Measurements from ENCODE around the gene SEMA5B.

SEMA5B gene

DNA sequence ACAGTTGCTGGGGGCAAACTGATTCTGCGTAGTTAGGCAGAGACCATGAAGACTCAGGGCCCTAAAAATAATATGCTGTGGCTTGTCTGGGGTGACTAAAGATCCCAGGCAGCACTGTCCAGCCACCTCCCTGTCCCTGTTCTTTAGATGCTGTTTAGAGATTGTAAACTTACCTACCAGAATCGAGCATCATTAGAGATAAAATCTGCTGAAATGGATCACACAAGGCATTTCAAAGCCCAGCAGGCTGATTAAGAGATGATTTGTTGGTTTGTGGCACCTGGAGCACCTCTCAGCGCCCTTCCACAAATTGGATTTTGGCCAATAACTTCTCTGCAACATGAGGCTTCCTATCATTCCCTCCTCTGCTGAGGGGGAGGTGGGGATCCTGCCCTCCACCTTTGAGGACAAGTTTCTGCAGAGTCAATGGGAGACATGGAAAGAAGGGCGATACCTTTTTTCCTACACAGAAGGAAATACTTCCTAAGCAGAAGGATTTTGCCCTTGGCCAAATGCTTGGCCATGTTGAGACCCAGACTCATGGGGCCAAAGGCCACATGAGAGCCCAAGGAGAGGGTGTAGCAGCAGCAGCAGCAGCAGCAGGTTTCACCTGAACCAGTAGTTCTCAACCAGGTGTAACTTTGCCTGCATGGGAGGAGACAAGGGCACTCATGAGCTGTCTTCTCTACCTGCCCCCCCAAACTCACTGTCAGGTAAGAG, 37.5 kb downstream of the SEMA5B start:
- peak overlapping the region; percentile 48; the same call in 1 of the 2 replicates for H3K4me2 ChIP-seq
- no peak overlapping the region for H3K27ac ChIP-seq
- H3K27me3 ChIP-seq: no peaks in the 10 kb centered on the region
- H3K4me1 ChIP-seq: peaks cover 81% of the 10 kb centered on the region
- no peaks in the 10 kb centered on the region for H3K9me3 ChIP-seq
- H3K9ac ChIP-seq: no peak overlapping the region
- H3K36me3 ChIP-seq: no peaks in the 10 kb centered on the region
- H4K20me1 ChIP-seq: no peaks in the 10 kb centered on the region
- no peak overlapping the region for H3K4me3 ChIP-seq
- no peak for TF ChIP-seq Cebpa-rat (IDR thresholded peaks at IDR 0.05)

DNA sequence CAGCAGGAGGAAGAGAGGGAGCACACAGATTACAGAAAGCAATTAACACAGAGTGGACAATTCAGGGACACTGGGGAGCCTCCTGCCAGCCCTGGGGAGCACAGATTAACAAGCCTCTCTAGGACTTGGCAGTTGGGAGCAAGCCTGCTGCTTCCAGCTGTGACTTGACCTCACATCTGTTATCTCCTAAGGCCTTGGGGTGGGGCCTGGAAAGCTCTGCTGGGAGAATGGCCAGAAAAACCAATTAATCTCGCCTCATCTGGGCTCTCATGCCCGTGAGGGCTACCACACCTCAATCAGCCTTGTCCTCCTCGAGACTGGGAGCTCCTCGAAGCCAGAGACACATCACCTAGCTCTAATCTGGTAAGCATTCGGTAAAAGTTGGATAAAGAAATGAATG, 39.1 kb downstream of the SEMA5B start:
- no peak for TF ChIP-seq Cebpa-rat (IDR thresholded peaks at IDR 0.05)
- peaks cover 91% of the 10 kb centered on the region for H3K4me1 ChIP-seq
- no peak overlapping the region for H3K4me3 ChIP-seq
- no peak overlapping the region for H3K9ac ChIP-seq
- H3K27me3 ChIP-seq: no peaks in the 10 kb centered on the region
- no peaks in the 10 kb centered on the region for H3K36me3 ChIP-seq
- no peaks in the 10 kb centered on the region for H3K9me3 ChIP-seq
- peak overlapping the region; percentile 62 for H3K4me2 ChIP-seq
- H4K20me1 ChIP-seq: no peaks in the 10 kb centered on the region
- H3K27ac ChIP-seq: no peak overlapping the region

- H3K4me2 ChIP-seq: peak overlapping the region; percentile 62
- no peak overlapping the region for H3K27ac ChIP-seq
- H3K27me3 ChIP-seq: no peaks in the 10 kb centered on the region
- no peak for TF ChIP-seq Cebpa-rat (IDR thresholded peaks at IDR 0.05)
- H3K9ac ChIP-seq: no peak overlapping the region
- H3K4me3 ChIP-seq: no peak overlapping the region
- no peaks in the 10 kb centered on the region for H3K9me3 ChIP-seq
- H3K36me3 ChIP-seq: no peaks in the 10 kb centered on the region
- no peaks in the 10 kb centered on the region for H4K20me1 ChIP-seq
- H3K4me1 ChIP-seq: peaks cover 95% of the 10 kb centered on the region
Measured at GRCh38 chr3:122987736-122988319, 39.7 kb downstream of the SEMA5B start.

- no peaks in the 10 kb centered on the region for H4K20me1 ChIP-seq
- no peaks in the 10 kb centered on the region for H3K9me3 ChIP-seq
- TF ChIP-seq Cebpa-rat (IDR thresholded peaks at IDR 0.05): no peak
- no peaks in the 10 kb centered on the region for H3K36me3 ChIP-seq
- H3K4me3 ChIP-seq: no peak overlapping the region
- no peaks in the 10 kb centered on the region for H3K27me3 ChIP-seq
- H3K9ac ChIP-seq: no peak overlapping the region
- no peak overlapping the region for H3K27ac ChIP-seq
- H3K4me2 ChIP-seq: peak overlapping the region; percentile 62
- H3K4me1 ChIP-seq: peaks cover 95% of the 10 kb centered on the region
Measured at GRCh38 chr3:122987231-122987630, 40.3 kb downstream of the SEMA5B start.

- Histone ChIP-seq H3K4me2 (peak overlapping the region; percentile 62), H3K4me3 (no peak overlapping the region)
Measured at GRCh38 chr3:122986693-122987179, 40.8 kb downstream of the SEMA5B start.

GRCh38 chr3:122985539-122985938, 42.0 kb downstream of the SEMA5B start:
- no peak overlapping the region for H3K4me3 ChIP-seq
- TF ChIP-seq Cebpa-rat (IDR thresholded peaks at IDR 0.05): no peak
- peak overlapping the region; percentile 66 for H3K4me2 ChIP-seq
- no peak overlapping the region for H3K9ac ChIP-seq
- H3K27ac ChIP-seq: no peak overlapping the region
- H4K20me1 ChIP-seq: no peaks in the 10 kb centered on the region
- H3K9me3 ChIP-seq: no peaks in the 10 kb centered on the region
- H3K4me1 ChIP-seq: peaks cover 92% of the 10 kb centered on the region
- H3K36me3 ChIP-seq: no peaks in the 10 kb centered on the region
- no peaks in the 10 kb centered on the region for H3K27me3 ChIP-seq

More at GRCh38 chr3:122986693-122987179, 40.8 kb downstream of the SEMA5B start:
- H3K27ac ChIP-seq: no peak overlapping the region
- no peaks in the 10 kb centered on the region for H3K9me3 ChIP-seq
- H3K9ac ChIP-seq: no peak overlapping the region
- no peaks in the 10 kb centered on the region for H3K27me3 ChIP-seq
- no peaks in the 10 kb centered on the region for H4K20me1 ChIP-seq
- H3K4me1 ChIP-seq: peaks cover 95% of the 10 kb centered on the region
- no peak for TF ChIP-seq Cebpa-rat (IDR thresholded peaks at IDR 0.05)
- no peaks in the 10 kb centered on the region for H3K36me3 ChIP-seq

DNA sequence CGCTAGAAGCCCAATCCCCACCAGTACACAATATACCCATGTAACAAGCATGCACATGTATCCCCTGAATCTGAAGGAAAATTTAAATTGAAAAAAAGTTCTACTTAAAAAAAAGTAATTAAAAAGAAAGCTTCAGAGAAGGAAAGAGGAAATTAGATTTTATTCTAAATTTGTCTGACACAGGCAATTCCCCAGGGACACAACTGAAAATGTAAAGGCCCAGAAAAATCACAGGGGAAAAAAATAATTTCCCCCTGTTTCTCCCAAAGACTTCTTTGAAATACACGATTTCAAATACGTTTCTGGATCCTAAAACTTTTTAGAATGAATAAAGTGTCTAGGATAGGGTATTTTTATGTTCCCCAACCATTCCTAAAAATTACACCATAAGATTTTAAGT, 42.9 kb downstream of the SEMA5B start:
- H3K4me1 ChIP-seq: peaks cover 87% of the 10 kb centered on the region
- H3K36me3 ChIP-seq: no peaks in the 10 kb centered on the region
- H3K9ac ChIP-seq: peak overlapping the region; percentile 2; the same call in 1 of the 2 replicates
- H3K27me3 ChIP-seq: no peaks in the 10 kb centered on the region
- H4K20me1 ChIP-seq: no peaks in the 10 kb centered on the region
- H3K9me3 ChIP-seq: no peaks in the 10 kb centered on the region
- H3K4me2 ChIP-seq: peak overlapping the region; percentile 66
- no peak for TF ChIP-seq Cebpa-rat (IDR thresholded peaks at IDR 0.05)
- H3K4me3 ChIP-seq: peak overlapping the region; percentile 18
- H3K27ac ChIP-seq: peak overlapping the region; percentile 64

- Histone ChIP-seq H3K4me1 (peaks cover 89% of the 10 kb centered on the region), H3K4me3 (peak overlapping the region; percentile 18), H3K4me2 (peak overlapping the region; percentile 66)
Measured at GRCh38 chr3:122984007-122984406, 43.6 kb downstream of the SEMA5B start.

DNA sequence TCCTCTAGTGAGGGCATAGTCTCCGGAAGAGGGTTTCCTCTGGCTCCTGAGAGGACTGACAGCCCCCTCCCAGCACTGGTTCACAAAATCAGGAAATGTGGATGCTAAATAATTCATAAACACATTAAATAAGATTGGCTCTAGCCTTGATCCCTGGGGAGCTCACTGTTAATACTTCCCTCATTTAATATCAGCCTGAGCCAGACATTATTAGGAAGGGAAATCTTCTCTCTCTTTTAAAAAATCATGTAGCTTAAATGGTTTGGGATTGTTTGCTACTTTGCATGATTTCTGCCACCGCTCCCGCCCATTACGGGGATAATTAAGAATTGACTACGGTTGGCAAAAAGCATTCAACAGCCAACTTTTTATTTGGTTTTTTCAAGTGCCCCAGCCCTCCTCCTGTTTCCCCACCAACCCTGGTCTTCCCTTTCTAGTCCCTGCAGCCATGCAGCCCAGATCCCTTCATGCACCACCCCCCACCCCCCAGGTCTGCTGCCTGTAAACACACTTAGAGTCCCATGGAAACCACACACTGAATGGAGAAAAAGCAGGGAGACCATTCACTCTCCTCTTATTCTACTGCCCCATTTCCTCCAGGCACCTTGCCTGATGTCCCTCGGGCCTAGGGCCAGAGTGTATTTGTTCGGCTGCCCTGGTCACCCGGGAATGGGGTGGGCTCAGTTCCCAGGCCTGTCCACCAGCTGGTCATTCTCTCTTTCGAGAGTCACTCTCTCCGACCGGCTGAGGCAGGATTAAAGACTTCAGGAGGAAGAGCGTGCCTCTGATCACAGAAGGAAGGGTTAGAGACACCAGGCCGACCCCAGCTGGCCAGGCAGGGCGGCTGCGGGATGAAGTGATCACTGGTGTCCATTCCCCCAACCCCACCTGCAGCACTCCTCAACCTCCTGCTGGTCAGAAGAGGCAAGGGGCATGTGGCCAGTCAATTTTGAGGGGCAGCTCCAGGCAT, 45.1 kb downstream of the SEMA5B start:
- Histone ChIP-seq H4K20me1 (no peaks in the 10 kb centered on the region), H3K9me3 (no peaks in the 10 kb centered on the region), H3K4me2 (peak overlapping the region; percentile 66), H3K27me3 (no peaks in the 10 kb centered on the region), H3K4me1 (peaks cover 89% of the 10 kb centered on the region), H3K4me3 (no peak overlapping the region), H3K27ac (no peak overlapping the region), H3K36me3 (no peaks in the 10 kb centered on the region), H3K9ac (no peak overlapping the region)
- no peak for TF ChIP-seq Cebpa-rat (IDR thresholded peaks at IDR 0.05)

More at GRCh38 chr3:122984007-122984406, 43.6 kb downstream of the SEMA5B start:
- Histone ChIP-seq H3K27ac (peak overlapping the region; percentile 64), H3K27me3 (no peaks in the 10 kb centered on the region), H3K9ac (peak overlapping the region; percentile 2; the same call in 1 of the 2 replicates), H3K36me3 (no peaks in the 10 kb centered on the region), H3K9me3 (no peaks in the 10 kb centered on the region), H4K20me1 (no peaks in the 10 kb centered on the region)
- TF ChIP-seq Cebpa-rat (IDR thresholded peaks at IDR 0.05): no peak

Measured in BLaER1 (cell line).